Ectodermal cell (in vitro differentiated cells): Measurements from ENCODE around the gene ZNF467.

Source experiments
- H3K27ac ChIP-seq: 2 replicates; pipeline ENCODE4 v1.7.0; 2013; ENCODE audit warnings: mild to moderate bottlenecking, low read depth, low read length; ENCODE audit not compliant: insufficient read depth, poor library complexity, severe bottlenecking
- H3K27me3 ChIP-seq: 2 replicates; pipeline ENCODE4 v1.7.0; 2013; ENCODE audit warnings: mild to moderate bottlenecking, low read length; ENCODE audit not compliant: insufficient read depth, control insufficient read depth, poor library complexity, severe bottlenecking
- H3K36me3 ChIP-seq: one replicate; pipeline ENCODE4 v1.7.0; 2013; ENCODE audit warnings: low read length; ENCODE audit not compliant: control insufficient read depth, insufficient read depth
- H3K4me1 ChIP-seq: one replicate; pipeline ENCODE4 v1.7.0; 2013; ENCODE audit warnings: low read length; ENCODE audit not compliant: control insufficient read depth, insufficient read depth
- H3K4me3 ChIP-seq: 2 replicates; pipeline ENCODE4 v1.7.0; 2013; ENCODE audit warnings: low read depth, low read length, control low read depth; ENCODE audit not compliant: insufficient read depth
- H3K9me3 ChIP-seq: 2 replicates; pipeline ENCODE4 v1.7.0; 2013; ENCODE audit warnings: mild to moderate bottlenecking, low read length, moderate library complexity; ENCODE audit not compliant: control insufficient read depth
- WGBS, 2 experiments: methylation state at CpG; one replicate each; pipeline ENCODE4 v1.1.7; 2013; ENCODE audit warnings: missing lambda C conversion rate in 2 of 2; 5-methylcytosine and 5-hydroxymethylcytosine counted together

ZNF467 gene

GRCh38 chr7:149727899-149728476 is 45.4 kb downstream of the ZNF467 start:
- Histone ChIP-seq H3K27ac (no peak overlapping the region), H3K4me3 (no peak overlapping the region), H3K4me1 (no peaks in the 10 kb centered on the region), H3K9me3 (no peaks in the 10 kb centered on the region), H3K27me3 (no peaks in the 10 kb centered on the region), H3K36me3 (peaks cover 26% of the 10 kb centered on the region)
- WGBS, 2 experiments = 94% methylated on average over 12 of the region's 12 CpGs

GRCh38 chr7:149727053-149727898 is 46.1 kb downstream of the ZNF467 start:
- no peaks in the 10 kb centered on the region for H3K4me1 ChIP-seq
- no peak overlapping the region for H3K27ac ChIP-seq
- no peak overlapping the region for H3K4me3 ChIP-seq
- peaks cover 30% of the 10 kb centered on the region for H3K36me3 ChIP-seq
- no peaks in the 10 kb centered on the region for H3K9me3 ChIP-seq
- 91 to 93% methylated on average over 12 to 13 of the region's 13 CpGs for WGBS, 2 experiments
- H3K27me3 ChIP-seq = no peaks in the 10 kb centered on the region

GRCh38 chr7:149725916-149726315 is 47.5 kb downstream of the ZNF467 start:
- H3K27ac ChIP-seq = no peak overlapping the region
- H3K36me3 ChIP-seq = peaks cover 28% of the 10 kb centered on the region
- no peaks in the 10 kb centered on the region for H3K27me3 ChIP-seq
- H3K4me1 ChIP-seq = no peaks in the 10 kb centered on the region
- no peaks in the 10 kb centered on the region for H3K9me3 ChIP-seq
- H3K4me3 ChIP-seq = no peak overlapping the region
- WGBS, 2 experiments = 91 to 92% methylated on average over 6 of the region's 6 CpGs

- Histone ChIP-seq H3K27me3 (no peaks in the 10 kb centered on the region), H3K4me1 (no peaks in the 10 kb centered on the region), H3K9me3 (no peaks in the 10 kb centered on the region), H3K36me3 (peaks cover 28% of the 10 kb centered on the region), H3K4me3 (no peak overlapping the region), H3K27ac (no peak overlapping the region)
- WGBS, 2 experiments = 94 to 95% methylated on average over 12 of the region's 12 CpGs
Measured at GRCh38 chr7:149725426-149725821, 48.0 kb downstream of the ZNF467 start.

GRCh38 chr7:149724661-149725425 is 48.5 kb downstream of the ZNF467 start:
- WGBS, 2 experiments = 91 to 92% methylated on average over 12 of the region's 12 CpGs
- no peak overlapping the region for H3K27ac ChIP-seq
- H3K27me3 ChIP-seq = no peaks in the 10 kb centered on the region
- H3K4me1 ChIP-seq = no peaks in the 10 kb centered on the region
- peaks cover 28% of the 10 kb centered on the region for H3K36me3 ChIP-seq
- no peak overlapping the region for H3K4me3 ChIP-seq
- H3K9me3 ChIP-seq = no peaks in the 10 kb centered on the region

- no peaks in the 10 kb centered on the region for H3K27me3 ChIP-seq
- WGBS, 2 experiments = 93 to 94% methylated on average over 15 of the region's 15 CpGs
- no peaks in the 10 kb centered on the region for H3K9me3 ChIP-seq
- H3K4me1 ChIP-seq = no peaks in the 10 kb centered on the region
- H3K4me3 ChIP-seq = no peak overlapping the region
- no peak overlapping the region for H3K27ac ChIP-seq
- H3K36me3 ChIP-seq = peaks cover 28% of the 10 kb centered on the region
Measured at GRCh38 chr7:149723795-149724495, 49.4 kb downstream of the ZNF467 start.

GRCh38 chr7:149723082-149723767 is 50.2 kb downstream of the ZNF467 start:
- Histone ChIP-seq H3K9me3 (no peaks in the 10 kb centered on the region), H3K4me3 (no peak overlapping the region), H3K4me1 (no peaks in the 10 kb centered on the region), H3K36me3 (peaks cover 28% of the 10 kb centered on the region), H3K27ac (no peak overlapping the region), H3K27me3 (no peaks in the 10 kb centered on the region)
- WGBS, 2 experiments = 94% methylated on average over 13 of the region's 13 CpGs

- no peaks in the 10 kb centered on the region for H3K9me3 ChIP-seq
- H3K4me1 ChIP-seq = no peaks in the 10 kb centered on the region
- no peaks in the 10 kb centered on the region for H3K27me3 ChIP-seq
- no peak overlapping the region for H3K4me3 ChIP-seq
- 94 to 96% methylated on average over 20 of the region's 20 CpGs for WGBS, 2 experiments
- H3K36me3 ChIP-seq = peaks cover 28% of the 10 kb centered on the region
- no peak overlapping the region for H3K27ac ChIP-seq
Measured at GRCh38 chr7:149722356-149722957, 50.9 kb downstream of the ZNF467 start.

GRCh38 chr7:149721084-149721601 is 52.2 kb downstream of the ZNF467 start:
- H3K36me3 ChIP-seq = peaks cover 25% of the 10 kb centered on the region
- no peaks in the 10 kb centered on the region for H3K9me3 ChIP-seq
- no peak overlapping the region for H3K4me3 ChIP-seq
- H3K27me3 ChIP-seq = no peaks in the 10 kb centered on the region
- peaks cover 5% of the 10 kb centered on the region for H3K4me1 ChIP-seq
- 92 to 95% methylated on average over 16 of the region's 16 CpGs for WGBS, 2 experiments
- no peak overlapping the region for H3K27ac ChIP-seq
